ENCODE results near the gene PKP4.
"Not testable (repeated sequence)": the region's sequence is repeated elsewhere in the genome, so short reads cannot be mapped to it uniquely, and the experiment has no call there.

The PKP4 gene

DNA sequence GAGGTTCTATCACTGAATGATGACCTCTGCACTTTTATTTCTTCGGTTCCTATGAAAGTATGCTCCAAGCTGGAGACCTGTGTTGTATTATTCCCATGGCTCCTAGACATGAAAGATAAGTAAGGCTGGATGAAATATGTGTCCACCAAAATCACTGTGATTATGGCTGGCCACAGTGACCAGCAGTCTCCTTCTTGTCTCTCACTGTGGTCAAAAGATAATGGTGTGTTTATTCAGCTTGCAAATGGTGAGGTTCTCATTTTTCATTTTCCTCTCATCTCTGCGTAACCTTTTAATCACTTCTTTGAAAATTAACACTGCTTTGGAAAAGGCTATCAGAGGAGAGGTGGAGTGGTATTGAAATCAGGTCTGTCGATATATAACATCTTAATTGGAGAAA is 230.6 kb downstream of the PKP4 start:
- DNase-seq (ENCODE audit: low read depth in 2 of 2): no peak

DNA sequence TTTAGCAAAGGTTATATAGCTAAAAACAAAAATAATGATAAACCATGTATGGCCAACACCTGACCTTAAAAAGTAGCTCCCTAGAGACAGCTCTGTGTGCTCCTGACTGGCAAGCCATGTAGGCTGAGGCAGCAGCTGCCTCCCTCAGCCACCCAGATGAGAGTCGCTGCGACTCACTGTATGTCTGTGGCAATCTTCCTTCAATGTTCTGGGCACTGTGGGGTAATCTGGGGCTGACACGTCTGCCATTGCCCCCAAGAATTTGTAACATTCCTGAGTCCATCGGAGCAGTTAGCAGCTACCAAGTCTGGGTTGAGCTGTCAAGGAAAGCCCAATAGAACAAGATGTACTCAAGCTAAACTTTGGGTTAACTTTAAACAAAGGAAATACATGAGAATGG is 232.0 kb downstream of the PKP4 start:
- DNase-seq (ENCODE audit: low read depth in 2 of 2): no peak

DNA sequence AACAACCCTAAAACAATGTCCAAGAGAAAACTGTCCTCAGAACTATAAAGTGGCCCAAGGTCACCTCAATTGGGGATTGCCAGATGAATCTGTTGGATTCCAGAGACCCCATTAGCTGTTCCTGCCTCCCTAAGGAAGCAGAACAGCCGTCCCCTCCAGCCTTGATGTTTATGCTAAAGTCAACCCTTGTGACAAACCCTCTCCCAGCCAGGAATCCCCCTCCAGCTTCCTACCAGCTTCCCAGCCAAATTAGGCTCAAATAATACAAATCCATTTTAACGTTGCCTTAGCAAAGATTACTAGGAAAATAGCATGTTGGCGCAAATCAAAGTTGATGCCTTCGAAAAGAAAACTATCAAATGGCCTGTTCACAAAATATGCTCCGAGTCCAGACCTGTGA is 232.6 kb downstream of the PKP4 start:
- no peak for DNase-seq (ENCODE audit: low read depth in 2 of 2)

DNA sequence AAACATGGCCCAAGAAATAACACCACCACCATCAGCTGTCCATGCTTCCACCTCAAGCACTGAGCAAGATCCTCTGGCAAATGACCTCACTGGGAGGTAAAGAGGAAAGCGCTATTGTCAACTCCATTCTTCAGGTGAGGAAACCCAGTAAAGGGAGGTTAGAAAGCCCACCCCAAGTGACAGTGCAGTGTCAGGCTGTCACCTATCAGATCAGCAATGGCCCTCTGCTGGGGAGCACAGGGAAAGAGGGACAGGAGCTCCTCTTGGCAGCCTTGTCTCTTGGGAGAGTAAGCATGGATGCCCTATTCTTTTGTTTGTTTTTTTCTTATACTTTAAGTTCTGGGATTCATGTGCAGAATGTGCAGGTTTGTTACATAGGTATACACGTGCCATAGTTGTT is 234.1 kb downstream of the PKP4 start:
- no peak for DNase-seq (ENCODE audit: low read depth in 2 of 2)

DNA sequence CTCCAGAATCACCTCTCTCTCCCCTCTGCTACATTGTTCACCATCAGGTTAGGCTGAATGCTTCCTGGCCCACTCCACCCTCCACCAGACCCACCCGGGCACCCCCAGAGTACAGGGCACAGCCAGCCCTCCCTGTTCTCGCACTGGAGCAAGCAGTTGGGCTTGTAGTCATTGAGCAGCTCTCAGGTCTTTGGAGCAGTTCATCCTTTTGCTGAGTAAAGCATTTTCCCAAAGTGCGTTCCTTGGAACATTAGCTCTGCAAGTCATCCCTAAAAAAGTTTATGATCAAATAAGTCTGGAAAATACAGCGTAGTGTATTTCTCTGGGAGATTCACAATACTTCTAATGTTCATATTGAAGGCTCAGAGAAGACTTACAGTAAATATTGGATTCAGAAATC is 234.9 kb downstream of the PKP4 start:
- DNase-seq (ENCODE audit: low read depth in 2 of 2): no peak

DNA sequence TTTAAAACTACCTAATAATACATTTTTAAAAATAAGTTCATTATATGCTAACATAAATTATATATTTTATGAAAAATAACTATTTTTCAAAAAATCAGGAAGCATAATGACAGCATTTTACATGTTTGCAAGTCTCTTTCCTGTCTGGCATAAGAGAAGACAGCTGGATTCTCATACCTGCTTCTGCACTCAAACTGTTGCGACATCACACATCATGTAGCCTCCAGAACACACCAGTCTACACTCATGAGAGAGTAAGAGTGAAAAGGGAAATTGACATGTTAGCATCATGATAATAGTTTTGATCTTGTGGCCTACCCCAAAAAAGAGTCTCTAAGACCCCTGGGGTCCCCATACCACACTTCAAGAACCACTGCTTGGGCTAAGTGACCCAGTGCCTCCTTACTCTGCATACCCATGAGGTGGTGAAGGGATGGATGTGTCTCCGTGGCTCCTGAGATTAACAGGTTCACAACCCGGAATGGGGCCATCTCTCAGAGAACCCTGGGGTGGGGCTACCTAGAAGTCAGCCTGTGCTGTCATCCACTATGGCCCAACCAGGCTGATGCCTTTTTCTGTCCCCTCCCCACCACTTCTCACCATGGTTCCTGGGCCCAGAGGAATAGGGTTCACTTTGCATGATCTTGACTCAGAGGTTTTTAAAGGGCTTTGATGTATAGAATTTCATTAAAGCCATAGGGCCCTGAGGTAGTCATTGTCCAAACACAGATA is 235.8 kb downstream of the PKP4 start:
- no peak for DNase-seq (ENCODE audit: low read depth in 2 of 2)

DNA sequence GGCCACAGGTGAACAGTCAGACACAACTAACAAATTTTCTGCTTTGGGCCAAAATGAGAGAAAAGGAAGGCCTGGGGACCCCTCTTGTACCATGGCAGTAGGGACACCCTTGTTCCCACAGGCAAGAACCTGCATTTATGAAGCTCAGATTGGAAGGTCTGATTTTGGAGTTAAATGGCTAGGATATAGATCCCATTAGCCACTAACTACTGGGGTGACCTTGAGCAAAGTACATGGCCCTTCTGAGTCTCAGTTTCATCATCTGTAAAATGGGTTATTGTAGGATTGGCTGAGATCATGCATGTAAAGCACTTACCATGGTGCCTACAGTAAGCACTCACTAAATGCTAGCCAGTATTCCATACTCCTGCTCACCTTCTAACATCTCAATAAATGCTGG is 236.7 kb downstream of the PKP4 start:
- no peak for DNase-seq (ENCODE audit: low read depth in 2 of 2)

DNA sequence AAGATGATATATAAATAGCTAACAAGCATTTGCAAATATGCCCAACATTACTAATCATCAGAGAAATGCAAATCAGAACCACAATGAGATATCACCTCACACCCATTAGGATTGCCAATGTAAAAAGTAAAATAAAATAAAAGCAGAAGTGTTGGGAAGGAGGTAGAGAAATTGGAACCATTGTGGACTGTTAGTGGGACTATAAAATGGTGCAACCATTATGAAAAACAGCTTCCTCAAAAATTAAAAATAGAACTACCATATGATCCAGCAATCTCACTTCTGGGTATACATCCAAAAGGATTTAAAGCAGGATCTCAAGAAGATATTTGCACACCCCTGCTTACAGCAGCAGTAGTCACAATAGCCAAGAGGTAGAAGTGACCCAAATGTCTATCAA is 238.6 kb downstream of the PKP4 start:
- no peak for DNase-seq (ENCODE audit: low read depth in 2 of 2)

DNA sequence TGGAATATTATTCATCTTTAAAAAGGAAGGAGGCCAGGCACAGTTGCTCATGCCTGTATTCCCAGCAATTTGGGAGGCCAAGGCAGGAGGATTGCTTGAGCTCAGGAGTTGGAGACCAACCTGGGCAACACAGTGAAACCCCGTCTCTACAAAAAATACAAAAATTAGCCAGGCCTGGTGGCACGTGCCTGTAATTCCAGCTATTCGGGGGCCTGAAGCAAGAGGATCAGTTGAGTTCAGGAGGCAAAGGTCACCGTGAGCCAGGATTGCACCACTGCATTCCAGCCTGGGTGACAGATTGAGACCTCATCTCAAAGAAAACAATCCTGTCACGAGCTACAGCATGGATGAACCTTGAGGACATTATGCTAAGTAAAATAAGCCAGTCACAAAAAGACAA is 239.0 kb downstream of the PKP4 start:
- DNase-seq (ENCODE audit: low read depth in 2 of 2): not testable (repeated sequence)

DNA sequence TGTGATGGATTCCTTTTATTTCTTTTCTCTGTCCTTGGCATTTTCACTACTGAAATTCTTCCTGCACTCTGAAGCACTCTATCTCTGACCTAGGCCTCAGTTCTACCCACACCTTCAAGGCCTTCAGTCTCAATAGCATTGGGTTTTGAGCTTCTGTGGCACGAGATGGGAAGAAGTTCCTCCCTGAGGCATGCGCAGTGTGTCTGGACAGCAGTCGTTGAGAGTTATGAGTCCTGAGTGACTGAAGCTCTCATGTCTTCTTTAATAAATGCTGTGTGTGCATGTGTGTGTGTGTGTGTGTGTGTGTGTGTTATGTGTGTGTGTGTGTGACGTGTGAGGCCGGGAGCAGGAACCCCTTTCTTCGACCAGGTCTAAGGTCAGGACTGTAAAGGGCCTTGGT is 242.6 kb downstream of the PKP4 start:
- no peak for DNase-seq (ENCODE audit: low read depth in 2 of 2)

DNA sequence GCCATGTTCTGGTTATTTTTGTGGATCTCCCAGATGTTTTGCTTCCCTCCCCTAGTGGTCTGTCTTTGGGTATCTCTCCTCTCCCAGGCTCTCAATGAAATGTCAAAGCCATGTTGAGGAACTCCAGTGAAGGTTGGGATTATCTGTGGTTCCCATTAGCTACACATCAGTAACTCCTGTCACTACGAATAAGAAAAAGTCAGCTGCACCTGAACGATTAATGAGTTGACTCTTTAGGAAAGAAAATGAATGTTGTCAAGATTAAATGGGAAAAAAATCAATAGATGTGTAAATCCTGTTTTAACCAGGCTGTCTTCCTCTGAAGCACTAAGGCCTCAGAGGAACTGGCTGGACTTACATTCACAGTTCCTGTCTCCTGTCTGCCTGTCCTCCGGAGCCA is 244.3 kb downstream of the PKP4 start:
- DNase-seq (ENCODE audit: low read depth in 2 of 2): no peak

DNA sequence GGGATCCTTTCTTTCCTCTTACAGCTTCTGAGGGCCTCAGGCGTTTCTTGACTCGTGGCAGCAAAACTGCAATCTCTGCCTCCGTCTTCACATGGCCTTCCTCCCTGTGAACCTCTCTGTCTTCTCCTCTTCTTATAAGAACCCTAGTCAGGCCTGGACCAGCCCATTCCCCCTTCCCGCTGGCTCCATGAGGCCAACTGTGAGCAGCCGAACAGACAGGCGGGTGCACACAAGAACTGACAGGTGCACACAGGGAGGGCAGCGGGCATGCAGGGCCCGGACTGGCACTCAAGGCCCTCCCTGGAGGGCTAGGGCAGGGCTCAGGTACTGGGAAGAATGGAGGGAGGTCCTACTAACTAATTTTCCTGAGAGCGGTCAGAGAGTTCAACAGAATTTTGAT is 246.0 kb downstream of the PKP4 start:
- DNase-seq (ENCODE audit: low read depth in 2 of 2): no peak

DNA sequence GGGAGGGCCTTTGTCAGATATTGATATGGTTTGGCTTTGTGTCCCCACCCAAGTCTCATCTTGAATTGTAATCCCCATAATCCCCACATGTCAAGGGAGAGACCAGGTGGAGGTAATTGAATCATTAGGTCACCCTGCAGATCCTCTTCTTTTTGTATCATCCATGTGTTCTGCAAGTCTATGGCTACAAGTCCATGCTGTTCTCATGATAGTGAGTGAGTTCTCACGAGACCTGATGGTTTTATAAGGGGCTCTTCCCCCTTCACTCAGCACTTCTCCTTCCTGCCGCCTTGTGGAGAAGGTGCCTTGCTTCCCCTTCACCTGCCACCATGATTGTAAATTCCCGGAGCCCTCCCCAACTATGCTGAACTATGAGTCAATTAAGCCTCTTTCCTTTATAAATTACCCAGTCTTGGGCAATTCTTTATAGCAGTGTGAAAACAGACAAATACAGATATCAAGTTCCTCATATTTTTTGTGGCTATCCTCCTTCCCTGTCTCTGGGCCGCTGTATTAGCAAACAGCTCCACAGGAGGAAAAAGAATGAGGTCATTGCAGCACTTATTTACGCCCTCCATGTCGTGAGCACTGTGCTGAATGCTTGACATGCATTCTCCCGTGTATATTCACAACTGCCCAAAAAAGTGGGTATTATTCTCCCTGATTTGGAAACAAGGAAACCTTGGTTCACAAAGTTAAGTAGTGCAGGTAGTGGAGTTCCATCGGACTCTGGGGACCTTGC is 248.1 kb downstream of the PKP4 start:
- DNase-seq (ENCODE audit: low read depth in 2 of 2): not testable (repeated sequence)

DNA sequence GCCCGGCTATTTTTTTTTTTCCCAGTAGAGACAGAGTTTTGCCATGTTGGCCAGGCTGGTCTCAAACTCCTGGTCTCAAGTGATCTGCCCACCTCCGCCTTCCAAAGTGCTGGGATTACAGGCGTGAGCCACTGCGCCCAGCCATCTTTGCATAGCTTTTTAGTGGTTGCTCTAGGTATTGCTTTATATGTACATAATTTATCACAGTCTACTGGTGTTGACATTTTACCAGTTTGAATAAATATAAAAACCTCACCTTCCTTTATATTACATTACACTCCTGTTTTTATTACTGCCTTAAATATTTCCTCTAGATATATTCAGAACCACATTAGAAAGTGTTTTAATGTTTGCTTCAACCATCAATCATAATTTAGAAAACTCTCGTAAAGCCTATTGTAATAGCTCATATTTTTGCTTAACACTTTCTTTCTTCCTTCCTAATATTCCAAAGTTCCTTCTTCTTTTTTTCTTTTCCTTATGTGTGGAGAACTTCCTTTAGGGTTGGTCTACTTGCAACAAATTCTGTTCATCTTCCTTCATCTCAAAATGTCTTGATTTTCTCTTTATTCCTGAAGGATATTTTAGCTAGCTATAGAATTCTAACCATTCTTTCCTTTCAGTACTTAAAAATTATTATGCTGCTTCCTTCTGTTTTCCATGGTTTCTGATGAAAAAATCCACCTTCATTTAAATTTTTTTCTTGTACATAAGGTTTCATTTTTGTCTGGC is 256.2 kb downstream of the PKP4 start:
- no peak for DNase-seq (ENCODE audit: low read depth in 2 of 2)

DNA sequence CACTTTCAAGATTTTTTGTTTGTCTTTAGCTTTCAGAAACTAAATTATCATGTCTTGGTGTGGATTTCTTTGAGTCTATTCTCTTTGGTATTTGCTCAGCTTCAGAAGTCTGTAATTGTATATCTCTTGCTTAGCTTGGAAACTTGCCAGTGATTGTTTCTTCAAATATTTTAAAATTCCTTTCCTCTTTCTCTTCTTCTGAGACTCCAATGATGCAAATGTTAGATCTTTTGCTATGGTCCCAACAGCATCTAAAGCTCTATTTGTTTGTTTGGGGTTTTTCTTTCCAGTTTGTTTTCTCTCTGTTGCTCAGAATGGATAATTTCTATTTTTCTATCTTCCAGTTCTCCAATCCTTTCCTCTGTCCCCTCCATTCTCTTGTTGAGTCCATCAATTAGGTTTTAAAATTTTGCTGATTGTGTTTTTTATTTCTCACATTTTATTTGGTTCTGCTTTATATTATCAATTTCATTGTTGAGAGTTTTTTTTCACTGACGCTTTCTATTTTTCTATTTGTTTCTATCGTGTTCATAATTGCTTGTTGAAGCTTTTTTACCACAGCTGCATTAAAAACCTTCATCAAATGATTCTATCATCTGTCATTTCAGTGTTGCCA is 256.9 kb downstream of the PKP4 start:
- DNase-seq (ENCODE audit: low read depth in 2 of 2): no peak

DNA sequence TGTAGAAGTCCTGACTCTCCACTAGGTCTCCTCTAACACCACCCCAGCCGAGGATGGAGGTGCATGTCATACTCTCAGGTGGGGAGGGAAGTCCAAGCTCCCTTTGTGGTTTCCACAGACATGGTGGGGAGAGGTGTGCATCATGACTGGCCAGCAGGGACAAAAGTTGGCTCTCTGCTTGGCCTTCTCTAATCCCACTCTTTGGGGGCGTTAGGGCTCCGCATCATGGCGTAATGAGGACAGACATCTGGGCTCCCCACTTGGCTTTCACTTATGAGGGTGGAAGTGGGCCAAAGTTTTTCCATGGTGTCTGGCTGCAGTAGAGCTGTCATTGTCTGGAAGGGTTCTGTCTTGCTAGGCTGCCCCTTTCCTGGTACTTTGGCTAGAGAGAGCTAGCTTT is 257.7 kb downstream of the PKP4 start:
- no peak for DNase-seq (ENCODE audit: low read depth in 2 of 2)

DNA sequence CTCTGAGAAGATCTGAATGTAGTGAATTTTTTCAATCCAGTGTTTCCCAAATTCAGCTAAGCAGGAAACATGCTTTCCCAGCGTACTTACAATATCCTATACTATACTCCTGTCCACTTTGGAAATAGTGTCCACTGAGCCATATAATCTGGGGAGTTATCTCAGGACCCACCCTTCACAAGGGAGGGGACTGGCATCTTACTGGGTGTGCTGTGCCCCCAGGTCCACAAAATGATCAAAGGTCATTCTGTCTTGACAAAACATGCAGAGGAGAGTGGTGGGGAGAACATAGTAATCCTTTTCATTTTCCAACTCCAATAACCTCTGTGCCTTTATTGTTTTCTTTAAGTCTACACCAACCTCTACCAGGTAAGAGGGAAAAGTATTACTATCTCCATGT is 258.6 kb downstream of the PKP4 start:
- no peak for DNase-seq (ENCODE audit: low read depth in 2 of 2)

DNA sequence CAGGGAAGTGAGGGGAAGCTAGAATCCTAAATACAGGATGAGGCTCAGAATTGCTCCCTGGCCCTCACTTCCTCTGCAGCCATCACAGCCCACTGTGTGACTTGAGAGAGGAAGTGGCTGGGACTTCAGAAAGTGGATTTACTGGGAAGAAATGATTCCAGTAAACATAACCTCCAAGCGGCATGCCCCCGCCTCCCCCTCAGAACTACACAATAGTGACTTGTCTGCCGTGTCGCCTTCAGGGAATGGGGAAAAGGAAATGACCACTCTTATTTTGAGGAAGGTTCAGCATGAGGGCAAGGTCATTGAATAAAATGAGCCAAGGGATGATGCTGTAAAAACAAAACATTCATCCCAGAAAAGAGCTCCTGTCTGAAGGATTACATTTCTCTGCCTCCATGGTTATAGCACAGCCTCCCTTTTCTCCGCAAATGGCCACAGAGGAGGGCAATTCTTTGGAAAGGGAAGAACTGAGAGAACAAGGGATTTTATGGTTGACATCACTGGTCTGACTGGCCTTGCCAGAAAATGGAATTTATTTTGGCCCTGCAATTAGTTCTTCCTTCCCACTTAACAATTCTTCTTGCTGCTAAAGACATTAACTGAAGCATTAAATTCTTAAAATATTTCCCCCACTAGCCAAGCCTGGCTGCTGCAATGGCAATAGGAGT is 259.5 kb downstream of the PKP4 start:
- DNase-seq (ENCODE audit: low read depth in 2 of 2): no peak

DNA sequence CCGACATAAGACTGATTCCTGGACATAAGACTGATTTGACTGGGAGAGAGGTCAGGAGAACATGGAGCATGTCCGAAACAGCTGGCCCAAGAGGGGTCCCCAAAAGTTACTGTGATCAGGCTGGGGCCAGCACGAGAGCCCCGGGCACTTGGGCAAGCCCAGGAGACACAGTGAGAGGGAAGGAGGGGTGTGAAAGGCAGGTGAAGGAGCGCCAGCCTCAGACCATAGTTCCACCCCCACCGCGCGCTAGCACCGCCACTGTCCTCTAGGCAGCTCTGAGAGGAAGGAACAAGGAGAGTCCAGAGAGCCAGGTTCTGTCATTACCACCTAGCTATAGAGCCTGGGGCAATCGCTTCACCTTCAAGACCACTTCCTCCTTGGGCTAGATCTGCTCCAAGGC is 260.2 kb downstream of the PKP4 start:
- DNase-seq (ENCODE audit: low read depth in 2 of 2): no peak

DNA sequence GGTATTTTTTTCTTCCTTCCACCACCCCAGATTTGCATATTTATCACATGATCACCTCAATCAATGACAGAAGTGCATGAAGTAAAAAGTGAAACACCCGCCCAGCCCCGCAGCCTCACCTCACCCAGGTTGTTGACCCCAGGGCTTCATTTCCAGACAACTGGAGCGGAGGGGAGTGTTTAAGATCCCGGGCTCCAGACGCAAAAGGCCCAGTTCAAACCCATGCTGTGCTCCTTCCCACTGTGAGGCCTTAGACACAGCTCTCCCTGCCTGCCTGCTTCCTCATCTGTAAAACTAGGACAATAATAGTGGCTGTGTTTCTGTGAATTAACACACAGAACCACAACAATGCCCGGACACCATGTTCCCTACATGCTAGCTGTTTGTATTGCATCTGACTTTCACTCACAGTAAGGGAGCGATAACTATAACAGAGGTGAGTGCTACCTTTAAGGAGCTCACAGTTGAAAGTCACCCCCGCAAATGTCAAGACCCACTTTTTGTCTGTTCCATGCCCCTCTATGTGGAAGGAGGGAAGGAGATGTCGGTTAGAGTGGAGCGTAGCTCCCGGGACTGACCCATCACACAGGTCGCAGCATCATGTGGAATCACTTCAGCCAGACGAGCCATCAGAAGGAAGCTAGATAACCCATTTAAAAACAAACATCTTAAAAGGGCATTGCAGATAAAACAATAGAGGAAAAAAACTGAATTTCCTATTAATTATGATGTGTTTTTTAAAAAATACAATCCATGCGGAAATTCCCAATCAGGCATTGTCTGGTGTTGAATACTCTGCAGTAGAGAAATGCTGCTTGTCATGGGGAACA is 260.8 kb downstream of the PKP4 start:
- DNase-seq (ENCODE audit: low read depth in 2 of 2): no peak

DNA sequence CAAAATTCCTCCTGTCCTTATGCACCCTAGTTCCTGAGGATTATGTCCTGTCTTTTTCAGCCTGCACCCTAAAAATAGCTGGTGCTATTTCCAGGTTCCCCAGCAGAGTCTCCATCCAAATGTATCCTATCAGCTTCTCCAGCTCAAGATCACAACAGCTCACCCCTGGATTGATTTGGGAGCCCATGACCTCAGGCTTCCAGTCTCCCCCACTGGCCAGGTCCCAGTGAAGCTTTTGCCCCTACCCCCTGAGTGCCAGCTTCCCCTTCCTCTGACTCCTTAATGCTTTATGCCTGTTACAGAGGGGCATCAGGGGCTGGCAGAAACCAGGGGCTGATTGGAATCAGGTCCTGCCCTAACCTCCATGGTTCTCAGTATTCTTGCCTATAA is 261.4 kb downstream of the PKP4 start:
- no peak for DNase-seq (ENCODE audit: low read depth in 2 of 2)

Measured in stimulated activated CD4-positive, alpha-beta T cell treated with anti-CD3 and anti-CD28 coated beads, Interleukin-15, amount 100 ng/mL, for 48 hours (primary cell).